Renal pelvis (tissue), 12 donors: ENCODE measurements around the gene EPB41L5. TPM values are rescaled to one million over a fixed set of nuclear protein-coding genes. Genes with fewer than 3 reads are reported as not detected.
"Not testable (repeated sequence)": the region's sequence is repeated elsewhere in the genome, so short reads cannot be mapped to it uniquely, and the experiment has no call there.

Experiments used
- DNase-seq: peaks from one replicate; pipeline ENCODE4 v3.0.0-alpha.2; 2013
- long read RNA-seq, 16 experiments: transcript quantifications; one replicate each; lab custom pipeline, GENCODE V29; 2026
- polyA plus RNA-seq, 3 donors: library from polyadenylated mRNA; unstranded; fragments of 120-200 nt; gene quantifications; one replicate each; pipeline ENCODE4 v1.2.1, GENCODE V29; 2013; ENCODE audit not compliant: insufficient read length in 3 of 3

EPB41L5 gene
- 100 to 1,000 TPM in 1 of 3 donors, 10 to 100 TPM in 2; 83.0 to 108 (median 88.1) TPM for polyA plus RNA-seq
- long read RNA-seq, donor 1, full-length matches to known transcripts: 6 of 12 reads
- long read RNA-seq, donor 1, partial matches to known transcripts: 6 of 12 reads
- long read RNA-seq, donor 1, other reads (novel, unspliced or antisense): 0 of 12 reads
- long read RNA-seq, donor 2, full-length matches to known transcripts: 5 of 10 reads
- long read RNA-seq, donor 2, partial matches to known transcripts: 5 of 10 reads
- long read RNA-seq, donor 2, other reads (novel, unspliced or antisense): 0 of 10 reads
- long read RNA-seq, donor 3, partial matches to known transcripts: 56 of 58 reads
- long read RNA-seq, donor 3, other reads (novel, unspliced or antisense): 0 of 58 reads
- long read RNA-seq, donor 4, full-length matches to known transcripts: 8 of 8 reads
- long read RNA-seq, donor 4, partial matches to known transcripts: 0 of 8 reads
- long read RNA-seq, donor 4, other reads (novel, unspliced or antisense): 0 of 8 reads
- long read RNA-seq, donor 5, full-length matches to known transcripts: 3 of 10 reads
- long read RNA-seq, donor 5, partial matches to known transcripts: 7 of 10 reads
- long read RNA-seq, donor 5, other reads (novel, unspliced or antisense): 0 of 10 reads
- long read RNA-seq, donor 6, full-length matches to known transcripts: 7 of 38 reads
- long read RNA-seq, donor 6, partial matches to known transcripts: 31 of 38 reads
- long read RNA-seq, donor 6, other reads (novel, unspliced or antisense): 0 of 38 reads
- long read RNA-seq, donor 7, full-length matches to known transcripts: 2 of 17 reads
- long read RNA-seq, donor 7, partial matches to known transcripts: 15 of 17 reads
- long read RNA-seq, donor 7, other reads (novel, unspliced or antisense): 0 of 17 reads
- long read RNA-seq, donor 8: 0 reads
- long read RNA-seq, donor 9, full-length matches to known transcripts: 7 of 15 reads
- long read RNA-seq, donor 9, partial matches to known transcripts: 8 of 15 reads
- long read RNA-seq, donor 9, other reads (novel, unspliced or antisense): 0 of 15 reads
- long read RNA-seq, donor 10, full-length matches to known transcripts: 2 of 17 reads
- long read RNA-seq, donor 10, partial matches to known transcripts: 15 of 17 reads
- long read RNA-seq, donor 10, other reads (novel, unspliced or antisense): 0 of 17 reads
- long read RNA-seq, donor 11, partial matches to known transcripts: 7 of 13 reads
- long read RNA-seq, donor 11, other reads (novel, unspliced or antisense): 0 of 13 reads
- long read RNA-seq, donor 12, full-length matches to known transcripts: 9 of 29 reads
- long read RNA-seq, donor 12, partial matches to known transcripts: 20 of 29 reads
- long read RNA-seq, donor 12, other reads (novel, unspliced or antisense): 0 of 29 reads
- long read RNA-seq, donor 13, full-length matches to known transcripts: 2 of 60 reads
- long read RNA-seq, donor 13, partial matches to known transcripts: 58 of 60 reads
- long read RNA-seq, donor 13, other reads (novel, unspliced or antisense): 0 of 60 reads
- long read RNA-seq, donor 14: 0 reads
- long read RNA-seq, donor 15, full-length matches to known transcripts: 7 of 19 reads
- long read RNA-seq, donor 15, partial matches to known transcripts: 12 of 19 reads
- long read RNA-seq, donor 15, other reads (novel, unspliced or antisense): 0 of 19 reads
- long read RNA-seq, donor 16, full-length matches to known transcripts: 5 of 14 reads
- long read RNA-seq, donor 16, partial matches to known transcripts: 9 of 14 reads
- long read RNA-seq, donor 16, other reads (novel, unspliced or antisense): 0 of 14 reads

- peak; percentile 97 for DNase-seq
These were observed at the start of gene EPB41L5 for GRCh38 chr2:120012771-120013596. Gene EPB41L5 (plus strand): TSS chr2:120013077. CDS start chr2:120019085, 6,008 bp downstream.

- DNase-seq: no peak
These were observed 31.0 kb upstream of the EPB41L5 start for GRCh38 chr2:119981896-119982295.

DNA sequence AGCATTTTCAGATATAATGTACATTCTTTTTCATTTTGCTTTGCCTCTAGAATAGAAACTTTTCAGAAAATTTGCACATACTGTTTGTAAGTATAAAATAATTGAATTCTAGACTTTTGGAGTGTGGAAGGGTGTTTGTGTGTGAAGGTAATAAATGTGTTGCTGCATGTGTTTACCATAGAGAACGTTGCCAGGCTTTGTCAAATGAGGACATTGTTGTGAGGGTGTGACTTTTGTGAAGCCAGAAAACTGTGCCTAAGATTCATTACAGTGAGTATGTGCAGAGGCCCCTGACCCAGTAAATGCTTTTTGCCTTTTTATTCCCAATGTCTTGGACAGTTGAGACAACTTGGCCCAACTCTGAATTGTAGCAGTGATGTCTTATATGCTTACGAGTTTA, 30.4 kb upstream of the EPB41L5 start:
- no peak for DNase-seq

GRCh38 chr2:119983108-119983507, 29.8 kb upstream of the EPB41L5 start:
- DNase-seq: no peak

- DNase-seq: no peak
These were observed 16.7 kb upstream of the EPB41L5 start for GRCh38 chr2:119996148-119996547.

DNA sequence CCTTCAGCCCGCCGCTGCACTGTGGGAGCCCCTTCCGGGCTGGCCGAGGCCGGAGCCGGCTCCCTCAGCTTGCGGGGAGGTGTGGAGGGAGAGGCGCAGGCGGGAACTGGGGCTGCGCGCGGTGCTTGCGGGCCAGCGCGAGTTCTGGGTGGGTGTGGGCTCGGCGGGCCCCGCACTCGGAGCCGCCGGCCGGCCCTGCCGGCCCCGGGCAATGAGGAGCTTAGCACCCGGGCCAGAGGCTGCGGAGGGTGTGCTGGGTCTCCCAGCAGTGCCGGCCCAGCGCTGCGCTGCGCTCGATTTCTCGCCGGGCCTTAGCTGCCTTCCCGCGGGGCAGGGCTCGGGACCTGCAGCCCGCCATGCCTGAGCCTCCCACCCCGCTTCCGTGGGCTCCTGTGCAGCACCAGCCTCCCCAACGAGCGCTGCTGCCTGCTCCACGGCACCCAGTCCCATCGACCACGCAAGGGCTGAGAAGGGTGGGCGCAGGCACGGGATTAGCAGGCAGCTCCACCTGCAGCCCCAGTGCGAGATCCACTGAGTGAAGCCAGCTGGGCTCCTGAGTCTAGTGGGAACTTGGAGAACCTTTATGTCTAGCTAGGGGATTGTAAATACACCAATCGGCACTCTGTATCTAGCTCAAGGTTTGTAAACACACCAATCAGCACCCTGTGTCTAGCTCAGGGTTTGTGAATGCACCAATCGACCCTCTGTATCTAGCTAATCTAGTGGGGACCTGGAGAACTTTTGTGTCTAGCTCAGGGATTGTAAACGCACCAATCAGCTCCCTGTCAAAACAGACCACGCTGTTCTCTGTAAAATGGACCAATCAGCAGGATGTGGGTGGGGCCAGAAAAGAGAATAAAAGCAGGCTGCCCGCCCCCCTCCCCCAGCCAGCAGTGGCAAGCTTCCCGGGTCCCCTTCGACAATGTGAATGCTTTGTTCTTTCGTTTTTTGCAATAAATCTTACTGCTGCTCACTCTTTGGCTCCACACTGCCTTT, 15.7 kb upstream of the EPB41L5 start:
- DNase-seq: not testable (repeated sequence)

DNA sequence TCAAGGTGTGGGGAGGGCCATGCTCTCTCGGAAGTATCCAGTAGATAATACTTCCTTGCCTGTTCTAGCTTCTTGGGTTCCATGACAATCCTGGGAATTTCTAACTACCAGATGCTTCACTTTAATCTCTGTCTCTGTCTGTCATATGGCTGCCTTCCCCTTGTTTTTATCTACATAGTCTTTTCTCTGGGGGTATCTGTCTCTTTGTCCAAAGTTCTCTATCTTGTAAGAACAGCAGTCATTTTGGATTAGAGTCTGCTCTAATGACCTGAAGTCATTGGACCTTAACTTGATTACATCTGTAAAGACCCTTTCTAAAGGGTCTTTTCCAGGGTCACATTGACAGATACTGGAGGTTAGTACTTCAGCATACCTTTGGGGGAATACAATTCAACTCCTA, 11.4 kb upstream of the EPB41L5 start:
- no peak for DNase-seq

DNA sequence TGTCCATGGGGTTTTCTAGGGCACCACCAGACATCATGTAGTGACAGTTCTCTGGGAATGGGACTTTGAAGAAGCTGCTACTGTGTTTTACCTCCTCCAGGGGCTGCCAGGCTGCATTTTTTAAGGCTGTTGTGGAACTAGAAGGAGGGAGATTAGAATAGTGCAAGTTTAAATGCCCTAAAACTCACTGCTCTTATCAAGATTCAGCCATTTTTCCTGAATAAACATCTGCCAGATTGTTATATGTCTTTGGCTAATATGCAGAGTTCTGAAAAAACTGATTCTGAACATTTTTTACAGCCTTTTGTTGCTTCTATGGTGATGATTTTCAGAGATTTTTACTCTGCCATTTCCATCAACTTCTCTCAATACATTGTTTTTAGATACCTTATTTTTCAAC, 8.6 kb upstream of the EPB41L5 start:
- DNase-seq: no peak

GRCh38 chr2:120005834-120006521, 6.9 kb upstream of the EPB41L5 start:
- DNase-seq: no peak

- DNase-seq: no peak
These were observed 5.0 kb upstream of the EPB41L5 start for GRCh38 chr2:120007851-120008250.

GRCh38 chr2:120012363-120012762, 514 bp upstream of the EPB41L5 start:
- no peak for DNase-seq

DNA sequence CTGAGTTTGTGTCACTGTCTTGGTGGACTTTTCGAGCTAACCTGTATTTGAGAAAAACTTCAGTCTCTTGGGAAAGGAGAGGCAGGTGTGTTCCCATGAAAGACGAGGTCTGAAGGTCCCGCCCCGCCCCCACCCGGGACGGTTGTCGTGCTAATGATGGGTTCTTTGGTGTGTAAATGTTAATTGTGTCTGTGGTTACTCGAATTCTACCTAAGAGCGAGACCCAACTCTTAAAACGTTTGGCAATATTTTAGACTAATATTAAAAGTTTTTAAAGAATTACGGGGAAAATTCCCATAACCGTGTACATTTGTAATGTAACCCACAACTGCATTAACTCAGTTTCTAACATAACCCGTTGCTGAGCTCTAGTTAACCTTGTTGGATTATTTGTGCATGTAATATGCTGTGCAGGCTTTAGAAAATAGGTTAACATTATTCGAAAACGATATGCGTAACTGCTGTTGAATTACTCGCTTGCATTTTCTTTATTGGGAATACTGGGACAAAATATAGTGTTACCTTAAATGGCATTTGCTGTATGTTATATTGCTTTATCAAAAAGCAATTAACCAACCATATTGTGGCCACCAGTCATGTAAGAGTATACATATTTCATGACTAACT, 833 bp downstream of the EPB41L5 start:
- peak; percentile 41 for DNase-seq

- peak; percentile 49 for DNase-seq
These were observed 1.5 kb downstream of the EPB41L5 start for GRCh38 chr2:120014226-120014980.

GRCh38 chr2:120016800-120017199, 3.9 kb downstream of the EPB41L5 start:
- DNase-seq: no peak

GRCh38 chr2:120017201-120017600, 4.3 kb downstream of the EPB41L5 start:
- no peak for DNase-seq

DNA sequence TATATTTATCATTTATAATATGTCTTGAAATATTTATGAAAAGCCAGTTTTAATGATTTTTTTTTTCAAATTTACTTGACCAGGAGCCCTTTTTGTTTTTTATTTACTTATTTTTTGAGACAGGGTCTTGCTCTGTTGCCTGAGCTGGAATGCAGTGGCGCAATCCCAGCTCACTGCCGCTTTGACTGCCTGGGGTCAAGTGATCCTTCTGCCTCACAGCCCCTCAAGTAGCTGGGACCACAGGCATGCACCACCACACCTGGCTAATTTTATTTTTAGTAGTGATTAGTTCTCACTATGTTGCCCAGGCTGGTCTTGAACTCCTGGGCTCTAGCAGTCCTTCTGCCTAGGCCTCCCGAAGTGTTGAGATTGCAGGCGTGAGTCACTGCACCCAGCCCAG, 5.7 kb downstream of the EPB41L5 start:
- no peak for DNase-seq

- no peak for DNase-seq
These were observed 7.7 kb downstream of the EPB41L5 start for GRCh38 chr2:120020554-120020953.
